Stimulated activated CD8-positive, alpha-beta memory T cell treated with anti-CD3 and anti-CD28 coated beads, Interleukin-7, amount 100 ng/mL, for 1 hour (primary cell): ENCODE measurements around the gene VWC2.

ENCODE experiments used
- DNase-seq, 2 donors: peaks; one replicate each; pipeline ENCODE4 v3.0.0-alpha.2; 2020; ENCODE audit warnings: low read depth in 2 of 2

The VWC2 gene

GRCh38 chr7:49937608-49938007 is 164.2 kb downstream of the VWC2 start:
- no peak for DNase-seq
